Endometrial microvascular endothelial cells (primary cell): ENCODE measurements around the gene SPRN. TPM values are rescaled to one million over a fixed set of nuclear protein-coding genes. Genes with fewer than 3 reads are reported as not detected.
"Not testable (repeated sequence)": the region's sequence is repeated elsewhere in the genome, so short reads cannot be mapped to it uniquely, and the experiment has no call there.

Experiments used
- in situ Hi-C: cut with HindIII; loops from 2 replicates; pipeline ENCODE4 v1.10.0; 2017; ENCODE audit warnings: low sequenced_read_pairs, low pct_unique_long_range_greater_than_20kb; ENCODE audit errors: inconsistent ontology term
- total RNA-seq: library from RNA; depleted of rRNA; stranded (reverse); fragments of >200 nt; gene quantifications from one replicate; pipeline ENCODE4 v1.2.3, GENCODE V29; 2015; ENCODE audit errors: inconsistent ontology term

The SPRN gene, protein sequence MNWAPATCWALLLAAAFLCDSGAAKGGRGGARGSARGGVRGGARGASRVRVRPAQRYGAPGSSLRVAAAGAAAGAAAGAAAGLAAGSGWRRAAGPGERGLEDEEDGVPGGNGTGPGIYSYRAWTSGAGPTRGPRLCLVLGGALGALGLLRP
- 0.19 TPM for total RNA-seq

DNA sequence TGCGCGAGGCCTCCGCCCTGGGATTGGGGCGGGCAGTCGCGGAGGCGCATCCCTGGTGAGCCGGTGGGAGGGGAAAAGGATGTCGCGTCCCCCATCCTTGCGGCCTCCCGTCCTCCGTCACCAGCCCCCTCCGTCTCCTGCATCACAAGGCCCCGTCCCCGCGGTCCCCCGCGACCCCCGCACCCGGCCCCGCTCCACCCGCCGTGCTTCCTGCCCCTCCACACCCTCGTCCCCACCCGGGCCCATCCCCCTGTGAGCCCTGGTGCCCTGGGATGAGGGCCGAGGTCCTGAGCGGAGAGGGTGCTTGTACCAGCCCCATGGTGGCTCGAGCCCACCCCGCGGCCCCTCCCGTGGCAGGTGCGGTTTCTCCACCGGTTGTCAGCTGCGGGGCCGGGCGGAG lies at the start of gene SPRN:
TSS of gene SPRN (minus strand) at position 25 of the 400 bp plus-strand sequence. CDS start 944 bp downstream, outside the sequence.
- in situ Hi-C loops = not testable (repeated sequence)

DNA sequence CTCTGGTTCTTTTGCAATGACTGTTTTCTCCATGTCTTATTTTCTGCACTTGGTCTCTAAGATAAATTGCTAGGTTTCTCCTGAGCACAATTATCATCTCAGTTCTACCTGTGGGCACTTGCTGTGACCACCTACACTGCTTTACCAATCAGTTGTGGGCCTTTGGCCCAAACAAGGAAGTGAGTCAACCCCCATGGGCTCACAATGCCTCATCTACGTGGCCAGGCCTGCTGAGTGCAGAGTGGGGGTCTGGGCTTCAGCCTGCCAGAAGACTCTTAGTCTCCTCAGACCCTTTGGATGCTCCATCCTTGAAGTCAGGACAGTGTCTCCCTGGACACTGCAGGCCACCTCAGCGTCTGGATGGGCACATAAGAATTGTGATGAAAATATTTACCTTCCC lies 49.6 kb upstream of the SPRN start:
- in situ Hi-C loops = no loop called here

DNA sequence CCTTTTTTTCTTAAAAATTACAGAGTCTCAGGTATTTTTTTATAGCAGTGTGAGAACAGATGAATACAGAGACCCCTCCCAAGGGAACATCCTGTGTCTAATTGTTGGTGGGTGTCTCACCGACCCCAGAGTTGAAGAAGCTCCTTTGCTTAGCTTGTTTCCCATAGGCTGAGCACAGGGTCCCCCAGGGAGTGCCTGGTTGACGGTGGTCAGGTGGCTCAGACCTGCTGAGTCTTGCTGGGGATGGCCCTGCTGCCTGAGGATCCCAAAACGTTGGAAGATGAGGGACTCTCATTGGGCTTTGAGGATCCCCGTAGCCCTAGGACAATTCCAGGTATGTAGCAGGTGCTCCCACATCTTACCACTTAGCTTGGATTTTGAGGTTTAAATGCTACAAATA lies 48.8 kb upstream of the SPRN start:
- in situ Hi-C loops = no loop called here

DNA sequence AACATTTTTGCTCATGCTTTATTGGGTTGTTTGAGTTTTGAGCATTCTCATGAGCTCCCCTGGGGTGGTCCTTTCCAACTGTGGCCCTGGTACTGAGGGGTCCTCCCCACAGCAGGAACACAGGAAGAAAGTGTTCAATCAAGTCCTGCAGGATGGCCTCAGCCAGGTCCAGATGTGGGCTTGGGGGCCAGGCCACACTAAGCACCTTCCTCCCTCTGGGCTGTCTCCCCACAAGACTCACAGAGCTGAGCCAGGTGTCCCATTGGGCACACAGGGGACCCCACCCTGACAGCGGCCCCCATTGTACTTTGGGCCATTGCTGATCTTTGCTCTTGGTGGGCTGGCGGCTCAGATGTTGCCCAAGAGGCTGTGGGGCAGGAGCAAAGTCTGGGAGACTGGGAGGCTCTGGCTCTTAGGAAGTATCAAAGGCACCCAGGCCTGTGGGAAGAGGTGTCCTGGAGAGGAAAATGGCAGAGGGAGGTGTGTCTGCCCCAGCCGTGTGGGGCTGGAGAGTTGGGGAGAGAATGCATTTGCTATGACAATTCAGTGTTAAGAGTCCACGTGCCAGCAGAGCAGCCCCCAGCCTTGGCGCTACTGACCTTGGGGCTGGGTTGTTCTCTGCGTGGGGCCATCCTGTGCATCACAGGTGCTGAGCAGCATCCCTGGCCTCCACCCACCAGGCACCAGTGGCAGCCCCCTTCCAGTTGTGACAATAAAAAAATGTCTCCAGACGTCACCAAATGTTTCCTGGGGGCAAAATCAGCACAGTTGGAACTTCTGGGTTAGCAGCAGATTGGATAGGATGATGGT lies 47.1 kb upstream of the SPRN start:
- in situ Hi-C loops = no loop called here

DNA sequence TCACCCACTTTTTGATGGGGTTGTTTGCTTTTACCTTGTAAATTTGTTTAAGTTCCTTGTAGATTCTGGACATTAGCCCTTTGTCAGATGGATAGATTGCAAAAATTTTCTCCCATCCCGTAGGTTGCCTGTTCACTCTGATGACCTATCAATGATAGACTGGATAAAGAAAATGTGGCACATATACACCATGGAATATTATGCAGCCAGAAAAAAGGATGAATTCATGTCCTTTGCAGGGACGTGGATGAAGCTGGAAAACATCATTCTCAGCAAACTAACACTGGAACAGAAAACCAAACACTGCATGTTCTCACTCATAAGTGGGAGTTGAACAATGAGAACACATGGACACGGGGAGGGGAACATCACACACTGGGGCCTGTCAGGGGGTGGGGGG lies 44.8 kb upstream of the SPRN start:
- in situ Hi-C loops = not testable (repeated sequence)

DNA sequence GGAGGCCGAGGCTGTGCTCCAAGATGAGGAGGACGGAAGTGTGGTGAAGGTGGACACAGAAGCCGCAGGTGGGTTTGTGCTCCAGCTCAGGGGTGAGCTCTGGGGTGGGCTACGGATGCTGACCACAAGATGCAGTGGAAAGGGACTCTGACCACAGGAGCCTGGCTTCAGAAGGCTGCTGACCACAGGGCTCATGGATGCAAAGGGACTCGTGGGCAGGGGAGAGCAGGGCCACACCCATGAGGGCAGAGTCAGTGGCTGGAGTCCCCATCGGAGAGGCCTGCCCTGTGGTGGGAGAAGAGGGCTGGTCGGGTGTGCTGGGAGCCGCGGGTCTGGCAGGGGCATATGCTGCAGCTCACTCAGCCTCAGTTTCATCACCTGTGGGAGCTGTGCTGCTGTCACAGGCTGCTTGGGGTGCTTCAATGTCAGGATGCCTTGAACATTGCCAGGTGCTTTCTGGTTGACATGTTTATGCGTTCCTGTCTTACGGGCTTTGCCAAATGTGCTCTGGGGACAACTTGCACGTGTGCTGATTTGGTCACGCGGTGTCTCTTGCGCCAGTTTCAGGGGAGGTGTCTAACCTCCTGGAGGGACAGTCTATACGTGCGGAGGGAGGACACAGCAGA lies 43.0 kb upstream of the SPRN start:
- in situ Hi-C loops = no loop called here

DNA sequence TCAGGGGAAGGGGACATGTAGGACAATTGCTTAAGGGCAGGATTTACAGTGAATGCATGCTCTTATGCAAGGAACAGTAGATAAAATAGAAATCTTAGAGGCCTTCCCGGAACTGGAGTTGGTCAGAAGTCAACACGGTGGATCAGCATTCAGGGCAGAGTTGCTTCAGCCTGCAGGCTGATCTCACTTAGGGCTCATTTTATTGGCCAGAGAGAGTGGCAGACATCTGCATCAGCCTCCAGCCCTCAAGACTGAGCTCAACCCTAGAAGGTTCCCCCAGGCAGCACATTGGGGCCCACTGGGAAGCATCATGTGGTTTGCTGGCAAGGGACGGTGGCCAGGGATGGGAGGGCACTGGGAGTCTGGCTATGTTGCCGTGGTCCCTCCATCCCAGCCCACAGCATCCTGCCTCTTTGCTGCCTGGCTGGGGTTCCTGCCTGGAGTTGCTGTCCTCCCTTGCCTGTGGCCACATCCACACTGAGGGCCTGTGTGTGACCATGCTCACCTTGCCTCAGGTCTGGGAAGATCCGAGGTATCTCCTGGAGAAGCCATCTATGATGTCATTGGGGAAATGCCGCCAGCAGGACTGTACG lies 42.4 kb upstream of the SPRN start:
- in situ Hi-C loops = no loop called here

DNA sequence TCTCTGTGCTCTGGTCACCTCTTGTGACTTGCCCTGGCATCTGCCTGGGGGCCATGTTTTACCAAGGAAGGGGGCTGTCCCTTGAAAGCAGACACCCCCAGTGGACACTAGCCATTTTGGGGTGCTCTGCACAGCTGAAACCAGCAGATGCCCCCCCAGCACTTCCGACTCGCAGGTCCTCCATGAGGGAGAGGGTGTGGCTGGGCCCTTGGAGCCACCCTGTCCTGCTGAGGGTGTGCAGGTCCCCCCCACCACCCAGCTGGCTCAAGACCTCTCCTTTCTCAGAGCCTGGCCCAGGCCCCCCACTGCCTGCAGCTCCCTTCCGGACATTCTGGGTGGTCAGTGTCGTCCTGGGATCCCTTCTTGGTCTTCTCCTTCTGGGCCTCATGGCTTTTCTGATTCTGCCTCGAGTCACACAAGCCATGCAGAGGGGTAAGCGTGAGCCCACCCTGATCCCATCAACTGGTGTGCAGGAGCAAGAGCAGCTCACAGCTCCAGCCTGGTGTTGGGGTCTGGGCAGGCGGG lies 41.6 kb upstream of the SPRN start:
- in situ Hi-C loops = no loop called here

DNA sequence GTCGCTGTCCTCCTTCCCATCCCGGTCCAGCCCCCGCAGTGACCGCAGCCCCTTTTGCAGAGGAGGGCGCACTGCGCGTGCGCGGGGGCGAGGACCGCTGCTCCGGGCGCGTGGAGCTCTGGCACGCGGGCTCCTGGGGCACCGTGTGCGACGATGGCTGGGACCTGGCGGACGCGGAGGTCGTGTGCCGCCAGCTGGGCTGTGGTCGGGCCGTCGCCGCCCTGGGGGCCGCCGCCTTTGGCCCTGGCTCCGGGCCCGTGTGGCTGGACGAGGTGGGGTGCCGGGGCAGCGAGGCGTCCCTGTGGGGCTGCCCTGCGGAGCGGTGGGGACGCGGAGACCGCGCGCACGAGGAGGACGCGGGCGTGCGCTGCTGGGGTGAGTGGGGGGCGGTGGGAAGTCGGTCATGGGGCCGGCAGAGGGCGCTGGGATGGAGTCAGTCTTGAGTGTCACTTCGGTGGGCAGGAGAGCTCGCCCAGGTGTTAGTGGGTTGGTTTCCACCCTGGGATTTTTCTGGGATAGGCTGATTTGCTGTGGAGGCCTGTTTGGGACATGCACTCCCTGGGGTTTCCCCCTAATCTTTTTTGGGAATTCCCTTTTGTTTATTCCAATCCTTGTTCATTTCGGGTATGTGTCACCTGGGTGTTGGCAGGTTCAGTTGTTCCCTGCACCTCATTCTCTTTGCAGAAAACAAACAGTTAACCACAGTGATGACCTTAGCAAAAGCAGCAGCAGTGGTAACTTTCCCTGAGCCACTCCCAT lies 40.9 kb upstream of the SPRN start:
- in situ Hi-C loops = no loop called here

DNA sequence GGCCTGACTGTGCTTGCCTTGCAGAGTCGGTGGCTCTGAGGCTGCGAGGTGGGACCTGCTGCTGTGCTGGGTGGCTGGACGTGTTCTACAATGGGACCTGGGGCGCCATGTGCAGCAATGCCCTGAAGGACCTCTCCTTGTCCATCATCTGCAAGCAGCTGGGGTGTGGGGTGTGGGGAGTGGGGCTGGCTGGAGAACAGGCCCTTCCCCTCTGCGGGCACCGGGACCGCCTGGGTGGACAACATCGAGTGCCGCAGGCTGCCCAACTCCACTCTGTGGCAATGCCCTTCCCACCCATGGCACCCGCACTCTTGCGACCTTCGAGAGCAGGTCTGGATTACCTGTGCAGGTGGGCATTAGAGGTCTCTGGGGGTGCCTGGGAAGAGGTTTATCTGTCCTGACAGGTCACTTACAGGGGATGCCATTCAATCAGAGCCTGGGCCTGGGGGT lies 40.2 kb upstream of the SPRN start:
- in situ Hi-C loops = no loop called here

DNA sequence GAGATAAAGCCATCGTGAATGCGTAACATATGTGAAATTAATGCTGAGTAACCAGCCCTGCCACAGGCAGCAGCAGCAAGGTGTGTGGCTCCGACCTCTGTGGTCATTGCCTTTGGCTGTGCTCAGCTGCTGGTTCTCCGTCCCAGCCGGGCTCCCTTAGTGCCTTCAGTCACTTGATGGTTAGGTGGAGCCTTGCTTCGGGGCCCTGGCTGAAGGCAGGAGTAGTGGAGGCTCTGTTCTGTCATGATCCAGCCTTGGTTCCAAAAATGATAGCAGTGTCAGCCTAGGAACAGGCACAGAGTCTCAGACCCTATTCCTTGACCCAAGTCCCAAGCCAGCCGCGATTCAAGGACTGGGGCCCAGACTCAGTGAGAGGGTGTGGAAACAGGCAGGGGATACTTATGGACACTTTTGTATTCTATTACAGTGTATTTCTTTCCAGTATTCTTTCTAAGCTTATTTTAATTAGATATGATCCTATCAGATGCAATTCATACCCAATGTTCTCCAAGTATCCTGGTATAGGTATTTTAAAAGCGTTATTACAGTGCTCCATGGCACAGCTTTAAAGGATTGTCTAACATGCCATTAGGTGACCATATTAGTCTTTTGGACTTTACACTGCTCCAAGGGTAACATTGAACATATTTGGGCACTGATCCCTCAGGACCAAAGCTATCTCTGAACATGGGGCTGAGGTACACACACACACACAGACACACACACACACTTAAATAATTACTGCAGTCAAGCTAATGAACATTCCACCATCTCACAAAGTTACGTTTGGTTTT lies 38.3 kb upstream of the SPRN start:
- in situ Hi-C loops = no loop called here

DNA sequence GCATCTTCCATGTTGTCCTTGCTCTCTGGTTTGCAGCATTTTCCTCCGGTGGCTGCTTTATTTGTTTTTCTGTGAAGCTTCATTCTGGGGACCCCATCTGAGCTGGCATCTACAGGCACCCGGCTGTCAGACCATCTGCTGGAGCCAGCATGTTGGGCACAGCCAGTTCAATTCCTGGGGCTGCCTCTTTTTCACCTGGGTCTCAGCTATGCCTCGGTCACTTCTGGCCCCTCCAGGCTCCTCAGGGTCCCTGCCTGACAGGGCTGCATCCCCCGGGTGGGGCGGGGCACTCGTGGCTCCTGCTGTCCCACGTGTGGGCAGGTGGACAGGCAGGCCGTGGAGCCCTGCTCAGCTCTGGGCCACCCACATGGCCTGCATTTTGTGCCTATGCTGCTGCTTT lies 37.4 kb upstream of the SPRN start:
- in situ Hi-C loops = no loop called here

DNA sequence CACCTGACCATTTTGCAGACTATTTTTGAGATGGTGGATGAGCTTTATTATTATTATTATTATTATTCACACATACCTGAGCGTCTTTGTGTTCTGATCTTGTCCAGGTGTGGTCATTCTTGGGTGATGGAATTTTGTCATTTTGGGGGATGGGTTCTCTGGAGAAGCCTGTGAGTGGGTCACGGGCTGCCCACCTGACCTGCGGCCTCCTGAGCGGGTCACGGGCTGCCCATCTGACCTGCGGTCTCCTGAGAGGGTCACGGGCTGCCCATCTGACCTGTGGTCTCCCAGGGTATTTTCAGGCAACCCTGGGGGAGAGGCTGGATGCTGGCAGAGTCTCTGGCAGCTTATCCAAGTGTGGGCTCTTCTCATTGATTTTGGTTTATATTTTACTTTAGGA lies 36.6 kb upstream of the SPRN start:
- in situ Hi-C loops = no loop called here

DNA sequence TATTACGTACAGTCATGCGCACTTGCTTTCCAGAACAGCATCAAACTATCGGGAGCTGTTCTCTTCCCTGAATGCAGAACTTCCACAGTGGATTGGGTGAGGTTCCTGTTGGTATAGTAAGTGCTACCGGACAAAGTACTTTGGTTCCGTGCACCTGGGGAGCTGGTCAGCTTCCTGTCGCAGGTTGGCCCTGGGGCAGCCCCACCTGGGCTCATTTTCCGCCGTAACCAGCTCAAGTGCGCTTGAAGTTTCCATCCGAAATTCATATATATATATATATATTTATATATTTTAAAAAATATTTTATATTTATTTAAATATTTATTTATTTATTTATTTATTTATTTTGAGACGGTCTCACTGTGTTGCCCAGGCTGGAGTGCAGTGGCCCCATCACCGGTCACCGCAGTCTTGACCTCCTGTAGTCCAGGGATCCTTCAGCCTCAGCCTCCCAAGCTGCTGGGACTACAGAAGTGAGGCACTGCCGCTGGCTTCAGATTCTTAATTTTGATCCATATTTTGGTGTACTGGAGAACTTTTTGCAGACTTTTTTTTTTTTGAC lies 35.9 kb upstream of the SPRN start:
- in situ Hi-C loops = no loop called here

DNA sequence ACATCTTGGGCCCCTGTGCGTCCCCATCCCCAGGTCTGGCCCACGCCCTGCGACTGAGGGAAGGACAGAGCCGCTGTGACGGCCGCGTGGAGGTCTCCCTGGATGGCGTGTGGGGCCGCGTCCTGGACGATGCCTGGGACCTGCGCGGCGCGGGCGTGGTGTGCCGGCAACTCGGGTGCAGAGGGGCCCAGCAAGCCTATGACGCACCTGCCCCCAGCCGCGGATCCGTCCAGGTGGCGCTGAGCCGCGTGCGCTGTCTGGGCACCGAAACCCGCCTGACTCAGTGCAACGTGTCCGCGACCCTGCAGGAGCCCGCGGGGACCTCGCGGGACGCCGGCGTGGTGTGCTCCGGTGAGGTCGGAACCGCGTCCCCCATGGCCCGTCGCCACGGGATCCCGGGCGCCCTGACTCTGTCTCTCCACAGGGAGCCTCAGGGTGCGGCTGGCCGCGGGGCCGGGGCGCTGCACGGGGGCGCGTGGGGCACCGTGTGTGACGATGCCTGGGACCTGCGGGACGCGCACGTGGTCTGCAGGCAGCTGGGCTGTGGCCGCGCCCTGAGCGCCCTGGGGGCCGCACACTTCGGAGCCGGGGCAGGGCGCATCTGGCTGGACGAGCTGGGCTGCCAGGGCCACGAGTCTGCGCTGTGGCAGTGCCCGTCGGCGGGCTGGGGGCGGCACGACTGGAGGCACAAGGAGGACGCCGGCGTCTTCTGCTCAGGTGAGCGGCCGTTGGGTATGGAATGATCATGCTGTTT lies 35.2 kb upstream of the SPRN start:
- in situ Hi-C loops = no loop called here

DNA sequence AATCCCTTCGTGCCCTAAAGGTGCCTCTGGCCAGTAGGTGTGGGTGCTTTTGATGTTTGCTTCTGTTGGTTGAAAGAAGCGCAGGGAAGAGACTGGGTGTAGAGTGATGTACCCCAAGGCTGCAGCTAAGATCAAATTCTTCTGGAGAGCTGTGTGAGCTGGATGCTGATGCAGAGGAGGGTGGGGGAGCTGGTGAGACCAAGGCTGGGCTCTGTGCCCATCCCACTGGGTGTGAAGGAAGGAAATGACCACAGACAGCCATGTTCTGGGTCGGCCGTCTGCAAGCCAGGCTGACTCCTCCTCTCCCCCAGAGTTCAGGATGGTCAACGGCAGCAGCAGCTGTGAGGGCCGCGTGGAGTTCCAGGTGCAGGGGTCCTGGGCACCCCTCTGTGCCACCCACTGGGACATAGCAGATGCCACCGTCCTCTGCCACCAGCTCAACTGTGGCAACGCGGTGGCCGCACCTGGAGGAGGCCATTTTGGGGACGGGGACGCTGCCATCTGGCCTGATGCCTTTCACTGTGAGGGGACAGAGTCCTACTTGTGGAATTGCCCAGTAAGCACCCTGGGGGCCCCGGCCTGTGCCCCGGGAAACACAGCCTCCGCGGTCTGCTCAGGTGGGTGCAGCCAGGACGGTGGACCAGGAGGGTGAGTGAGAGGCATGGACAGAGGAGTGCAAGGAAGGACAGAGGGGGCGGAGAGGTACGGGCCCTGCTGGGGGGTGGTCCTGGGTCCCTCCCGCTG lies 34.5 kb upstream of the SPRN start:
- in situ Hi-C loops = no loop called here
